ENCODE results near the gene ITPR1. TPM values are rescaled to one million over a fixed set of nuclear protein-coding genes. Genes with fewer than 3 reads are reported as not detected.

The ITPR1 gene
- polyA plus RNA-seq, 1 of the 3 experiments (the other 2 are of a cell fraction) = 5.9 TPM

DNA sequence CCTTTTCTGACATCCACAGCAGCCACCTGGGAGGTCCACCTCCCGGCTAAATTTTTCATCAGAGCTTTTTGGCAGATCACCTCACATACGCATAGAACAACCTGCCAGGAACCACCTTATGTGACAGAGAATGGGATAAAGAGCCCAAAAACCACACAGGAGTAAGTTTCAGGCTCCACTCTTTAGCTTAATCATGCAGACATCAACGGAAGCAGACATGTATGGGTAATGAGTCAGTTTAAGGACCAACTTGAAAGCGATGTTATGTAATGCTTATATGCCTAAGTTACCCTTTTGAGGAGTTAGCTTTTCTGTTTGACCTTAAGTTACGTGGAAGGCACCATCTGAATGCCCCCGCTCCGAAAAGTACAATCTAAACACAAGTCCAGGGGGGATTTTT, 302.8 kb downstream of the ITPR1 start:
- Histone ChIP-seq H3K9me3 (no peaks in the 10 kb centered on the region), H3K9me2 (no peaks in the 10 kb centered on the region), H4K20me1 (ENCODE audit: insufficient read depth) (no peaks in the 10 kb centered on the region), H3K4me2 (no peak overlapping the region), H3K27ac (ENCODE audit: low read depth in 2 of 2, low read length in 1 of 2) (no peak overlapping the region), H3K27me3 (ENCODE audit: insufficient read depth) (no peaks in the 10 kb centered on the region), H3K36me3 (replicated peaks in 1 of 2; ENCODE audit: control insufficient read depth in 1 of 2, insufficient read depth in 2 of 2, low read length in 1 of 2) (peaks cover 9 to 18% of the 10 kb centered on the region in 2 experiments), H3K4me1 (ENCODE audit: control insufficient read depth in 1 of 2, insufficient read depth in 2 of 2, low read depth in 1 of 2, low read length in 1 of 2) (no peaks in the 10 kb centered on the region), H3K79me2 (ENCODE audit: insufficient read depth) (no peaks in the 10 kb centered on the region), H3F3A (replicated peaks; ENCODE audit: insufficient read depth) (no peaks in the 10 kb centered on the region), H2AFZ (ENCODE audit: low read depth) (no peak overlapping the region), H3K9ac (no peak overlapping the region), H3K4me3 (ENCODE audit: low read depth in 2 of 2, low read length in 1 of 2) (no peak overlapping the region; a peak in 1 of 4 replicates)
- ChIA-PET CTCF (interaction anchor here (0.9 to 1.9 kb wide), 2 partner anchors 85 to 502 kb away, joined by 3 to 6 read pairs; no protein-coding TSS in a partner anchor), POLR2A (no interaction called here)
- 94% methylated on average over 7 of the region's 7 CpGs for WGBS (ENCODE audit: low lambda C conversion rate)
- DNase-seq = no peak
- TF ChIP-seq RAD21 (IDR thresholded peaks at IDR 0.05; ENCODE audit: low read length) (no peak), FOXJ3 (CRISPR knock-in tag; IDR thresholded peaks at IDR 0.05) (no peak), RCOR1 (IDR thresholded peaks at IDR 0.05; ENCODE audit: low read length) (no peak), MEF2A (IDR thresholded peaks at IDR 0.05; ENCODE audit: borderline replicate concordance, low read depth) (no peak), MXI1 (IDR thresholded peaks at IDR 0.05; ENCODE audit: low read depth, low read length) (no peak), GATA2 (CRISPR knock-in tag; IDR thresholded peaks at IDR 0.05) (no peak), NRF1 (IDR thresholded peaks at IDR 0.05; ENCODE audit: low read depth, low read length) (no peak), YY1 (IDR thresholded peaks at IDR 0.05; ENCODE audit: low read depth) (no peak), EP300 (IDR thresholded peaks at IDR 0.05; ENCODE audit: borderline replicate concordance in 1 of 2, low read depth in 1 of 2, low read length in 1 of 2) (no peak), POLR2AphosphoS5 (IDR thresholded peaks at IDR 0.05; ENCODE audit: low read depth, low read length) (no peak)
- TF ChIP-seq, protein P1, sequence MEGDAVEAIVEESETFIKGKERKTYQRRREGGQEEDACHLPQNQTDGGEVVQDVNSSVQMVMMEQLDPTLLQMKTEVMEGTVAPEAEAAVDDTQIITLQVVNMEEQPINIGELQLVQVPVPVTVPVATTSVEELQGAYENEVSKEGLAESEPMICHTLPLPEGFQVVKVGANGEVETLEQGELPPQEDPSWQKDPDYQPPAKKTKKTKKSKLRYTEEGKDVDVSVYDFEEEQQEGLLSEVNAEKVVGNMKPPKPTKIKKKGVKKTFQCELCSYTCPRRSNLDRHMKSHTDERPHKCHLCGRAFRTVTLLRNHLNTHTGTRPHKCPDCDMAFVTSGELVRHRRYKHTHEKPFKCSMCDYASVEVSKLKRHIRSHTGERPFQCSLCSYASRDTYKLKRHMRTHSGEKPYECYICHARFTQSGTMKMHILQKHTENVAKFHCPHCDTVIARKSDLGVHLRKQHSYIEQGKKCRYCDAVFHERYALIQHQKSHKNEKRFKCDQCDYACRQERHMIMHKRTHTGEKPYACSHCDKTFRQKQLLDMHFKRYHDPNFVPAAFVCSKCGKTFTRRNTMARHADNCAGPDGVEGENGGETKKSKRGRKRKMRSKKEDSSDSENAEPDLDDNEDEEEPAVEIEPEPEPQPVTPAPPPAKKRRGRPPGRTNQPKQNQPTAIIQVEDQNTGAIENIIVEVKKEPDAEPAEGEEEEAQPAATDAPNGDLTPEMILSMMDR (IDR thresholded peaks at IDR 0.05) = no peak
- TF ChIP-seq, protein P2, sequence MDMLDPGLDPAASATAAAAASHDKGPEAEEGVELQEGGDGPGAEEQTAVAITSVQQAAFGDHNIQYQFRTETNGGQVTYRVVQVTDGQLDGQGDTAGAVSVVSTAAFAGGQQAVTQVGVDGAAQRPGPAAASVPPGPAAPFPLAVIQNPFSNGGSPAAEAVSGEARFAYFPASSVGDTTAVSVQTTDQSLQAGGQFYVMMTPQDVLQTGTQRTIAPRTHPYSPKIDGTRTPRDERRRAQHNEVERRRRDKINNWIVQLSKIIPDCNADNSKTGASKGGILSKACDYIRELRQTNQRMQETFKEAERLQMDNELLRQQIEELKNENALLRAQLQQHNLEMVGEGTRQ (IDR thresholded peaks at IDR 0.05; ENCODE audit: borderline replicate concordance, low read depth, low read length) = no peak
- TF ChIP-seq, protein P3, sequence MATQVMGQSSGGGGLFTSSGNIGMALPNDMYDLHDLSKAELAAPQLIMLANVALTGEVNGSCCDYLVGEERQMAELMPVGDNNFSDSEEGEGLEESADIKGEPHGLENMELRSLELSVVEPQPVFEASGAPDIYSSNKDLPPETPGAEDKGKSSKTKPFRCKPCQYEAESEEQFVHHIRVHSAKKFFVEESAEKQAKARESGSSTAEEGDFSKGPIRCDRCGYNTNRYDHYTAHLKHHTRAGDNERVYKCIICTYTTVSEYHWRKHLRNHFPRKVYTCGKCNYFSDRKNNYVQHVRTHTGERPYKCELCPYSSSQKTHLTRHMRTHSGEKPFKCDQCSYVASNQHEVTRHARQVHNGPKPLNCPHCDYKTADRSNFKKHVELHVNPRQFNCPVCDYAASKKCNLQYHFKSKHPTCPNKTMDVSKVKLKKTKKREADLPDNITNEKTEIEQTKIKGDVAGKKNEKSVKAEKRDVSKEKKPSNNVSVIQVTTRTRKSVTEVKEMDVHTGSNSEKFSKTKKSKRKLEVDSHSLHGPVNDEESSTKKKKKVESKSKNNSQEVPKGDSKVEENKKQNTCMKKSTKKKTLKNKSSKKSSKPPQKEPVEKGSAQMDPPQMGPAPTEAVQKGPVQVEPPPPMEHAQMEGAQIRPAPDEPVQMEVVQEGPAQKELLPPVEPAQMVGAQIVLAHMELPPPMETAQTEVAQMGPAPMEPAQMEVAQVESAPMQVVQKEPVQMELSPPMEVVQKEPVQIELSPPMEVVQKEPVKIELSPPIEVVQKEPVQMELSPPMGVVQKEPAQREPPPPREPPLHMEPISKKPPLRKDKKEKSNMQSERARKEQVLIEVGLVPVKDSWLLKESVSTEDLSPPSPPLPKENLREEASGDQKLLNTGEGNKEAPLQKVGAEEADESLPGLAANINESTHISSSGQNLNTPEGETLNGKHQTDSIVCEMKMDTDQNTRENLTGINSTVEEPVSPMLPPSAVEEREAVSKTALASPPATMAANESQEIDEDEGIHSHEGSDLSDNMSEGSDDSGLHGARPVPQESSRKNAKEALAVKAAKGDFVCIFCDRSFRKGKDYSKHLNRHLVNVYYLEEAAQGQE (IDR thresholded peaks at IDR 0.05; ENCODE audit: low read depth, low read length) = no peak
- TF ChIP-seq, protein P4, sequence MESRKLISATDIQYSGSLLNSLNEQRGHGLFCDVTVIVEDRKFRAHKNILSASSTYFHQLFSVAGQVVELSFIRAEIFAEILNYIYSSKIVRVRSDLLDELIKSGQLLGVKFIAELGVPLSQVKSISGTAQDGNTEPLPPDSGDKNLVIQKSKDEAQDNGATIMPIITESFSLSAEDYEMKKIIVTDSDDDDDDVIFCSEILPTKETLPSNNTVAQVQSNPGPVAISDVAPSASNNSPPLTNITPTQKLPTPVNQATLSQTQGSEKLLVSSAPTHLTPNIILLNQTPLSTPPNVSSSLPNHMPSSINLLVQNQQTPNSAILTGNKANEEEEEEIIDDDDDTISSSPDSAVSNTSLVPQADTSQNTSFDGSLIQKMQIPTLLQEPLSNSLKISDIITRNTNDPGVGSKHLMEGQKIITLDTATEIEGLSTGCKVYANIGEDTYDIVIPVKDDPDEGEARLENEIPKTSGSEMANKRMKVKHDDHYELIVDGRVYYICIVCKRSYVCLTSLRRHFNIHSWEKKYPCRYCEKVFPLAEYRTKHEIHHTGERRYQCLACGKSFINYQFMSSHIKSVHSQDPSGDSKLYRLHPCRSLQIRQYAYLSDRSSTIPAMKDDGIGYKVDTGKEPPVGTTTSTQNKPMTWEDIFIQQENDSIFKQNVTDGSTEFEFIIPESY (IDR thresholded peaks at IDR 0.05; ENCODE audit: borderline replicate concordance, low read depth) = no peak
- TF ChIP-seq, protein P5, sequence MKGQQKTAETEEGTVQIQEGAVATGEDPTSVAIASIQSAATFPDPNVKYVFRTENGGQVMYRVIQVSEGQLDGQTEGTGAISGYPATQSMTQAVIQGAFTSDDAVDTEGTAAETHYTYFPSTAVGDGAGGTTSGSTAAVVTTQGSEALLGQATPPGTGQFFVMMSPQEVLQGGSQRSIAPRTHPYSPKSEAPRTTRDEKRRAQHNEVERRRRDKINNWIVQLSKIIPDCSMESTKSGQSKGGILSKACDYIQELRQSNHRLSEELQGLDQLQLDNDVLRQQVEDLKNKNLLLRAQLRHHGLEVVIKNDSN (IDR thresholded peaks at IDR 0.05; ENCODE audit: borderline replicate concordance, low read depth) = no peak
- TF ChIP-seq, protein P6, sequence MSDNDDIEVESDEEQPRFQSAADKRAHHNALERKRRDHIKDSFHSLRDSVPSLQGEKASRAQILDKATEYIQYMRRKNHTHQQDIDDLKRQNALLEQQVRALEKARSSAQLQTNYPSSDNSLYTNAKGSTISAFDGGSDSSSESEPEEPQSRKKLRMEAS (IDR thresholded peaks at IDR 0.05; ENCODE audit: low read depth) = no peak

Data from SK-N-SH (cell line).